ENCODE data around the gene LRRFIP1. TPM values are rescaled to one million over a fixed set of nuclear protein-coding genes. Genes with fewer than 3 reads are reported as not detected.

LRRFIP1 gene
- total RNA-seq, 1 donor from 2014 or later = 91.5 TPM

GRCh38 chr2:237600205-237600846 is 27.1 kb upstream of the LRRFIP1 start:
- Mint-ChIP-seq H3K9me3 (ENCODE audit: low read depth) (no peaks in the 10 kb centered on the region), H3K4me1 (ENCODE audit: low read depth) (peaks cover 27% of the 10 kb centered on the region), H3K4me3 (ENCODE audit: unreplicated experiment) (no peak overlapping the region), H3K27ac (ENCODE audit: unreplicated experiment) (peak overlapping the region; percentile 77), H3K36me3 (ENCODE audit: low read depth) (no peaks in the 10 kb centered on the region), H3K27me3 (ENCODE audit: low read depth) (no peaks in the 10 kb centered on the region)
- DNase-seq (ENCODE audit: low spot score) = no peak
- peak; percentile 66 for TF ChIP-seq CTCF (IDR thresholded peaks at IDR 0.05)

DNA sequence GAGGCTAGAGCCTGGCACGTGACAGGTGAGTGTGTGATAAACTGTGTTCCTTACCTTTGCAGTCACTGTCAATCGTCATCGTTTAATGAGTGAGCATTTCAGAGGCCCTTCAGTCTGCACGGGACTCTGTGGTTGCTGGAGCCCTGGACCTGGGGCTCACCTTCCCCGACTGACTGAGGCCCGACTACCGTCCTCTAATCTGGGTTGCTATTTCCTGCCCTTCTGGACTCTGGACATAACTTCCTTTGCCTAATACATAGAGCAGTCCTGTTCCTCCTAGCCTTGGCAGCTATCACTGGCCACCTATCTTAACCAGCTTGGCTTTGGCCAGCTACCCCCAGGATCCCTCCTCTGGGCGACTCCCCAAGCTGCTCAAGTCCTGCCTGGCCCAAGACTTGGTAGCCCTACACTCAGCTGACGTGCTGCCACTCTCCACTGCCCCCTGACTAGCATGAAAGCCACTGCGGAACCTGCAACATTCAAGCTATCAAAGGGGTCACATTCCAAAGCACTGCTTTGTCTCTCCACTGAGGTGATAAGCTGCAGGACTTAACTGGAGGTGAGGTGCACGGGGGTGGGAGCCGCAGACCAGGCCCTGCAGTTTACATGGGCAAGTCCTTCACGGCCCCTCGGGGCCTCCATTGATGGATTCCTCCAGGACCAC is 25.8 kb upstream of the LRRFIP1 start:
- no peaks in the 10 kb centered on the region for H3K27me3 Mint-ChIP-seq (ENCODE audit: low read depth)
- TF ChIP-seq CTCF (IDR thresholded peaks at IDR 0.05) = peak; percentile 8
- no peak overlapping the region for H3K27ac Mint-ChIP-seq (ENCODE audit: unreplicated experiment)
- H3K4me3 Mint-ChIP-seq (ENCODE audit: unreplicated experiment) = no peak overlapping the region
- no peaks in the 10 kb centered on the region for H3K9me3 Mint-ChIP-seq (ENCODE audit: low read depth)
- no peaks in the 10 kb centered on the region for H3K36me3 Mint-ChIP-seq (ENCODE audit: low read depth)
- no peak for DNase-seq (ENCODE audit: low spot score)
- peaks cover 24% of the 10 kb centered on the region for H3K4me1 Mint-ChIP-seq (ENCODE audit: low read depth)

GRCh38 chr2:237602409-237602808 is 25.0 kb upstream of the LRRFIP1 start:
- no peak for DNase-seq (ENCODE audit: low spot score)
- Mint-ChIP-seq H3K4me3 (ENCODE audit: unreplicated experiment) (no peak overlapping the region), H3K27me3 (ENCODE audit: low read depth) (no peaks in the 10 kb centered on the region), H3K27ac (ENCODE audit: unreplicated experiment) (no peak overlapping the region), H3K9me3 (ENCODE audit: low read depth) (no peaks in the 10 kb centered on the region), H3K4me1 (ENCODE audit: low read depth) (peaks cover 24% of the 10 kb centered on the region), H3K36me3 (ENCODE audit: low read depth) (no peaks in the 10 kb centered on the region)
- TF ChIP-seq CTCF (IDR thresholded peaks at IDR 0.05) = no peak

DNA sequence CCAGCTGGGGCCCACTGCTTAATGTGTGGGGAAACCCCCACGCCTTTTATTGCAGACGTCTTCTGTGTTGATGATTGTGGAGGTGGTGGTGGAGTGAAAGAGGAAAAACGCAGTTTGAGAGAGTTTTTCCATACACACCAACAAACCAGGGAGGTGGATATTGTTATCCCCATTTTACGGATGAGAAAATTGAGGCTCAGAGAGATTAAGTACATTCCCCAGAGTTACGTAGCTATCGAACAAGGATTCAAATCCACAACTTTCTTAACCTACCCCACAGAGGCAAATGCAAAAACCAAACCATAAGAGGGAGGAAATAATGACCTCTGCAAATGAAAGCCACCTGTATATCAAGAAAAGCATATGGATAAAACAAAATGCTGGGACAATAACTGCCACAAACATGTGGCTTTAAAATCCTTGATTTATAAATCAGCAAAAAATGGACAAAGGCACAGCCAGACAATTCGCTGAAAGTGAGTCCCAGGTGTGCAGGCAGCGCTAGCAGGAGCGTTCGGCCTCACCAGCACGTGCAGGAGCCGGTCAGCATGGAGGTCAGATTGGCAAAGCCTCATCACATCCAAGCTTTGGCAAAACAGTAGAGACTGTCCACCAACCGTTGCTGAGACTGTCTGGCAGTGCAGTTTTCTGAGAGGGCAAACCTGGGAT is 24.2 kb upstream of the LRRFIP1 start:
- DNase-seq (ENCODE audit: low spot score) = no peak
- Mint-ChIP-seq H3K4me3 (ENCODE audit: unreplicated experiment) (peak overlapping the region; percentile 49), H3K9me3 (ENCODE audit: low read depth) (no peaks in the 10 kb centered on the region), H3K36me3 (ENCODE audit: low read depth) (no peaks in the 10 kb centered on the region), H3K4me1 (ENCODE audit: low read depth) (peaks cover 24% of the 10 kb centered on the region), H3K27me3 (ENCODE audit: low read depth) (no peaks in the 10 kb centered on the region), H3K27ac (ENCODE audit: unreplicated experiment) (peak overlapping the region; percentile 71)
- TF ChIP-seq CTCF (IDR thresholded peaks at IDR 0.05) = no peak

DNA sequence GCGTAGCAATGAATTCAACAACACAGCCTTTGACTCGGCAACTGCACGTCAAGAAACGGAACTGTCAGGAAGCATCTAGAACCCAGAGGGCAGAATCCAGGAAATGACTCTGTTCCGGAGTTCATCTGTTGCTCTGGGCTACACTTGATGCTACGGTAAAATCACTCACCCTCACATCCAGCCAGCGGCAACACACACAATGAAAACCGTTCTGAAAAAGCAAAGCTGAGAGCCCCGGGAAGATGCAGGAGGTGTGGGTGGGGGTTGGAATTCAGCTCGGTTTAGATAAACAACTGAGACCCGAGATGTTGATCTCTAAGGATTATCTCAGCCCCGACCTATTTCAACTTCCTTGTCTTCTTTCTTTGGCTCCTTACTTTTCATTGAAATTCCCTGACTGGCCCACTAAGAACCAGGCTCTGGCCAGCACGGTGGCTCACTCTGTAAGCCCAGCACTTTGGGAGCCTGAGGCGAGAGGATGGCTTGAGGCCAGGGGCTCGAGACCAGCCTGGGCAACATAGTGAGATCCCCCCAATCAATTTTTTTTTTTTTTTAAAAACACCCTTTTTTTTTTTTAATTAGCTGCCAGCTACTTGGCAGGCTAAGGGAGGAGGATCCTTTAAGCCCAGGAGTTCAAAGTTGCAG is 23.5 kb upstream of the LRRFIP1 start:
- H3K9me3 Mint-ChIP-seq (ENCODE audit: low read depth) = no peaks in the 10 kb centered on the region
- DNase-seq (ENCODE audit: low spot score) = no peak
- H3K27ac Mint-ChIP-seq (ENCODE audit: unreplicated experiment) = peak overlapping the region; percentile 71
- H3K36me3 Mint-ChIP-seq (ENCODE audit: low read depth) = no peaks in the 10 kb centered on the region
- peaks cover 24% of the 10 kb centered on the region for H3K4me1 Mint-ChIP-seq (ENCODE audit: low read depth)
- TF ChIP-seq CTCF (IDR thresholded peaks at IDR 0.05) = no peak
- no peaks in the 10 kb centered on the region for H3K27me3 Mint-ChIP-seq (ENCODE audit: low read depth)
- peak overlapping the region; percentile 49 for H3K4me3 Mint-ChIP-seq (ENCODE audit: unreplicated experiment)
